ENCODE data around the gene ABHD2.

ABHD2 gene

DNA sequence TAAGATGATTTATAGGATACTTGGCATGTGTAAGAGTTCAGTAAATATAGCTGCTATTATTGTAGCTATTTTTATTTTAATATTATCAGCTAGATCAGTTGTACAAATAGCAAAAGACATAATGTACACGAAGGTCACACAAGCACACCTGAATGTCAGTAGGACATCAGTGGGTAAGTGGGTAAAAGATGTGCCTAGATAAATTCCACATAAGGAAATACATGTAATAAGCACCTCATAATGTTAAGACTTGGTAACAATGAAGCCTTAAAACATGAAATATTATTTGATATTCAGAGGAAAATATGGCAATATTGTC, 41.5 kb downstream of the ABHD2 start:
- H3K4me1 ChIP-seq (ENCODE audit: insufficient read depth, low read length) = no peaks in the 10 kb centered on the region

GRCh38 chr15:89130201-89130600, 41.9 kb downstream of the ABHD2 start:
- Histone ChIP-seq H3K4me2 (ENCODE audit: insufficient read depth, low read length) (no peak overlapping the region), H3K36me3 (ENCODE audit: insufficient read depth, low read length) (peaks cover 11% of the 10 kb centered on the region), H3K27me3 (ENCODE audit: insufficient read depth, low read length, poor library complexity) (no peaks in the 10 kb centered on the region), H3K79me2 (ENCODE audit: insufficient read depth, low read length) (no peaks in the 10 kb centered on the region), H3K9ac (ENCODE audit: low read depth, low read length) (no peak overlapping the region), H3K4me3 (ENCODE audit: low read depth in 1 of 2, low read length in 2 of 2) (no peak overlapping the region), H3K27ac (ENCODE audit: low read length) (no peak overlapping the region), H3K9me3 (ENCODE audit: insufficient read depth, low read length, severe bottlenecking) (no peaks in the 10 kb centered on the region), H2AFZ (ENCODE audit: low read depth, low read length) (no peak overlapping the region), H4K20me1 (ENCODE audit: insufficient read depth, low read length) (no peaks in the 10 kb centered on the region), H3K4me1 (ENCODE audit: insufficient read depth, low read length) (no peaks in the 10 kb centered on the region)
- TF ChIP-seq EZH2 (IDR thresholded peaks at IDR 0.05; ENCODE audit: borderline replicate concordance, low read depth, low read length, severe bottlenecking) = no peak
- no peak for TF ChIP-seq CTCF (IDR thresholded peaks at IDR 0.05; ENCODE audit: borderline replicate concordance, extremely low read depth, low read length, poor library complexity, severe bottlenecking)
- no peak for DNase-seq
- ATAC-seq (ENCODE audit: insufficient read depth, low read depth) = no peak

More for the DNA sequence above, 41.5 kb downstream of the ABHD2 start:
- Histone ChIP-seq H3K36me3 (ENCODE audit: insufficient read depth, low read length) (peaks cover 11% of the 10 kb centered on the region), H3K79me2 (ENCODE audit: insufficient read depth, low read length) (no peaks in the 10 kb centered on the region), H3K9me3 (ENCODE audit: insufficient read depth, low read length, severe bottlenecking) (no peaks in the 10 kb centered on the region), H2AFZ (ENCODE audit: low read depth, low read length) (no peak overlapping the region), H3K27me3 (ENCODE audit: insufficient read depth, low read length, poor library complexity) (no peaks in the 10 kb centered on the region), H3K9ac (ENCODE audit: low read depth, low read length) (no peak overlapping the region), H4K20me1 (ENCODE audit: insufficient read depth, low read length) (no peaks in the 10 kb centered on the region), H3K4me2 (ENCODE audit: insufficient read depth, low read length) (no peak overlapping the region), H3K4me3 (ENCODE audit: low read depth in 1 of 2, low read length in 2 of 2) (no peak overlapping the region), H3K27ac (ENCODE audit: low read length) (no peak overlapping the region)
- TF ChIP-seq CTCF (IDR thresholded peaks at IDR 0.05; ENCODE audit: borderline replicate concordance, extremely low read depth, low read length, poor library complexity, severe bottlenecking) (no peak), EZH2 (IDR thresholded peaks at IDR 0.05; ENCODE audit: borderline replicate concordance, low read depth, low read length, severe bottlenecking) (no peak)
- DNase-seq (no peak), ATAC-seq (ENCODE audit: insufficient read depth, low read depth) (no peak)

DNA sequence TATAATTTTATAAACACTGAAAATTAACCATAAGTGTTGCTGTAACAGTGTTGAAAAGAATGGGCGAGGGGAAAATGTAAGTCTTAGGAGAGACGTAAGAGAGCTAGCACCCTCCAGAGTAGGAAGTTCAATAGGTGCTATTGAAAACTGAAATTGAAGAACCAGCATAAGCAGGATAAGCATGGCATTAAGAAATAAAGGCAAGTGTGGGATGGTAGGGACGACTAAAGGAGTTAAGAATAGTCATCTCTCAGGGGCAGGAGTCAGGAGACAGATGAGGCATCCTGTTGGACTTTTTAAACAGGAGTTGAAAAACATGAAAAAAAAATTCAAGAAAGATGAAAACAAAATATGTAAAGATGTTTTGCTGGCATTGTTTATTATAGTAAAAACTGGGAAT, 43.5 kb downstream of the ABHD2 start:
- ATAC-seq (ENCODE audit: insufficient read depth, low read depth) = no peak
- H3K4me2 ChIP-seq (ENCODE audit: insufficient read depth, low read length) = no peak overlapping the region
- no peak overlapping the region for H3K4me3 ChIP-seq (ENCODE audit: low read depth in 1 of 2, low read length in 2 of 2)
- peaks cover 3% of the 10 kb centered on the region for H3K36me3 ChIP-seq (ENCODE audit: insufficient read depth, low read length)
- H4K20me1 ChIP-seq (ENCODE audit: insufficient read depth, low read length) = no peaks in the 10 kb centered on the region
- H3K9ac ChIP-seq (ENCODE audit: low read depth, low read length) = no peak overlapping the region
- H3K79me2 ChIP-seq (ENCODE audit: insufficient read depth, low read length) = no peaks in the 10 kb centered on the region
- no peaks in the 10 kb centered on the region for H3K4me1 ChIP-seq (ENCODE audit: insufficient read depth, low read length)
- no peaks in the 10 kb centered on the region for H3K27me3 ChIP-seq (ENCODE audit: insufficient read depth, low read length, poor library complexity)
- H3K27ac ChIP-seq (ENCODE audit: low read length) = no peak overlapping the region
- TF ChIP-seq EZH2 (IDR thresholded peaks at IDR 0.05; ENCODE audit: borderline replicate concordance, low read depth, low read length, severe bottlenecking) (no peak), CTCF (IDR thresholded peaks at IDR 0.05; ENCODE audit: borderline replicate concordance, extremely low read depth, low read length, poor library complexity, severe bottlenecking) (no peak)
- DNase-seq = no peak
- H2AFZ ChIP-seq (ENCODE audit: low read depth, low read length) = no peak overlapping the region
- no peaks in the 10 kb centered on the region for H3K9me3 ChIP-seq (ENCODE audit: insufficient read depth, low read length, severe bottlenecking)

Data from DND-41 (cell line).